ENCODE measurements around the gene KCNMB2. TPM values are rescaled to one million over a fixed set of nuclear protein-coding genes. Genes with fewer than 3 reads are reported as not detected.

Gene KCNMB2
- total RNA-seq, 6 experiments from 2014 or later: not detected

- H3K4me3 ChIP-seq: no peak overlapping the region
- TF ChIP-seq POLR2A (IDR thresholded peaks at IDR 0.05) (no peak), CTCF (IDR thresholded peaks at IDR 0.05) (no peak)
- ATAC-seq (no peak), DNase-seq (no peak)
- H3K27ac ChIP-seq: no peak overlapping the region
- 38% methylated on average over 2 of the region's 2 CpGs for WGBS (ENCODE audit: insufficient coverage, low coverage, low lambda C conversion rate, missing lambda C conversion rate)
- intact Hi-C loops (cut with DNase I): no loop called here
- no peaks in the 10 kb centered on the region for H3K27me3 ChIP-seq
- no peaks in the 10 kb centered on the region for H3K4me1 ChIP-seq
- H3K36me3 ChIP-seq: no peaks in the 10 kb centered on the region
- H3K9me3 ChIP-seq: no peaks in the 10 kb centered on the region
Measured at GRCh38 chr3:178810181-178810580, 273.9 kb downstream of the KCNMB2 start.

DNA sequence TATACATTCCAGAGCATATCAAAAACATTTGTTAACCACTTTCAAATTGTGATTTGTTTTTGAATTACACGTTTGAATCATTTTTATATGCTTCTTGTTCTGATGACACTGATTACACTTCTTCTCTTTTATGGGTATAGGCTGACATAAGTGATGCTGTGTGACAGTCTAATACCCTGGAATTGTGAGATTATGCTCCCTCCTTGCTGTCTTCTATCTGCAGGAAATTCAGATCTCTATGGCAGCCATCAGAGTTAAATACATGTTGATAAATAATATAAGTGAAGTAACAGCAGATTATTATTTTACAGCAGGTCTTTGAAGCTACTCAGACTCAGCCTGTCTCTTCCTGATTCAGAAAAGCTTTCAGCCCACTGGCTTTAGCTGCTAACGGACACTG is 286.5 kb downstream of the KCNMB2 start:
- no peak for TF ChIP-seq CTCF (IDR thresholded peaks at IDR 0.05)
- no peak for TF ChIP-seq POLR2A (IDR thresholded peaks at IDR 0.05)
- ATAC-seq (no peak), DNase-seq (no peak)
- intact Hi-C loops (cut with DNase I): no loop called here
- no peaks in the 10 kb centered on the region for H3K9me3 ChIP-seq
- no peaks in the 10 kb centered on the region for H3K36me3 ChIP-seq
- no peaks in the 10 kb centered on the region for H3K4me1 ChIP-seq
- WGBS (ENCODE audit: insufficient coverage, low coverage, low lambda C conversion rate, missing lambda C conversion rate): 54% methylated on average over 2 of the region's 2 CpGs
- H3K27me3 ChIP-seq: no peaks in the 10 kb centered on the region
- no peak overlapping the region for H3K4me3 ChIP-seq
- no peak overlapping the region for H3K27ac ChIP-seq

- no peak overlapping the region for H3K27ac ChIP-seq
- intact Hi-C loops (cut with DNase I): no loop called here
- H3K36me3 ChIP-seq: no peaks in the 10 kb centered on the region
- DNase-seq: no peak
- ATAC-seq: no peak
- no peaks in the 10 kb centered on the region for H3K9me3 ChIP-seq
- H3K27me3 ChIP-seq: no peaks in the 10 kb centered on the region
- TF ChIP-seq POLR2A (IDR thresholded peaks at IDR 0.05): no peak
- no peak for TF ChIP-seq CTCF (IDR thresholded peaks at IDR 0.05)
- H3K4me3 ChIP-seq: no peak overlapping the region
- no peaks in the 10 kb centered on the region for H3K4me1 ChIP-seq
- WGBS (ENCODE audit: insufficient coverage, low coverage, low lambda C conversion rate, missing lambda C conversion rate): 17% methylated on average over 1 of the region's 1 CpG
Measured at GRCh38 chr3:178823150-178823549, 286.9 kb downstream of the KCNMB2 start.

DNA sequence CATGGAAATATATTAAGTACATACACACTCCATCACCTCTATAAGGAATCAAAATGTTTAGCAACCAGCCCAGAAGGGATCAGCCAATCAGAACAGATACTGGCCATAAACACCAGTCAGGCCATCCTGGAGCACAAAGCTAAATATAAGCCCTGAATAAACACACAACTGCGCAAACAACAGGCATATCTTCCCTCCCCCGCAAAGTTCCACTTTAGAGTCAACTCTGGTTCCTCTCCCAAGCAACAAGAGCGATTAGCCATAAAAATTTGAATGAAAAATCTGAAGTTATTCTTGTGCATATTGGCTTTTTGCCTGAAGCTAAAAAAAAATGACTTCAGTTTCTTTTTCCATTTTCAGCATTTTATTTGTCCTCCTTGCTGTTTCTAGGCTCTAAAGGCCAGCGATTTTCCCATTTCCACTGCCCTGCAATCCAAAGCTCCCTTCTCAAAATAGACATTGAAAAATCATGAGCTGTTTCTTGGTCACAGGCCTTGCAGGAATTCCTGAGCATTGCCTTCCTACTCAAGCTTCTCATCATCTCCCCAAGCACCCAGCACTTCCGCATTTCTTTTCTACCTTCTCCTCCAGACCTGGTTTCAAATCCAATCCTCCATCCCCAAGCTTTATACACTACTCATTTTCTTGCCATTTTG is 287.5 kb downstream of the KCNMB2 start:
- WGBS (ENCODE audit: insufficient coverage, low coverage, low lambda C conversion rate, missing lambda C conversion rate): 54% methylated on average over 5 of the region's 5 CpGs
- Histone ChIP-seq H3K4me1 (no peaks in the 10 kb centered on the region), H3K36me3 (no peaks in the 10 kb centered on the region), H3K27ac (no peak overlapping the region), H3K4me3 (no peak overlapping the region), H3K9me3 (no peaks in the 10 kb centered on the region), H3K27me3 (no peaks in the 10 kb centered on the region)
- intact Hi-C loops (cut with DNase I): no loop called here
- DNase-seq (no peak), ATAC-seq (peak in 2 of 4 donors; percentile 30 to 42)
- TF ChIP-seq CTCF (IDR thresholded peaks at IDR 0.05) (no peak), POLR2A (IDR thresholded peaks at IDR 0.05) (no peak)

Measured in right lobe of liver (tissue), 6 donors.